H9 (cell line): ENCODE data around the gene INSYN2A. TPM values are rescaled to one million over a fixed set of nuclear protein-coding genes. Genes with fewer than 3 reads are reported as not detected.
A peak's percentile ranks its signal among the peaks of the same experiment; 100 is the strongest.

Source experiments
- DNase-seq: peaks from one replicate; pipeline ENCODE4 v3.0.0-alpha.2; 2017
- H2AFZ ChIP-seq: one replicate; pipeline ENCODE4 v1.6.1; 2013; ENCODE audit warnings: mild to moderate bottlenecking, low read length, control low read depth, moderate library complexity
- H2AK5ac ChIP-seq: 2 replicates; pipeline ENCODE4 v1.6.1; 2013; ENCODE audit warnings: low read length, control low read depth, mixed read lengths; ENCODE audit not compliant: insufficient read length
- H2BK120ac ChIP-seq: one replicate; pipeline ENCODE4 v1.6.1; 2013; ENCODE audit warnings: low read depth, mild to moderate bottlenecking, low read length, control low read depth, inconsistent platforms; ENCODE audit not compliant: poor library complexity, severe bottlenecking
- H2BK12ac ChIP-seq: 2 replicates; pipeline ENCODE4 v1.6.1; 2013; ENCODE audit warnings: low read length, control low read depth, mixed read lengths, low read depth; ENCODE audit not compliant: insufficient read length
- H2BK15ac ChIP-seq: 2 replicates; pipeline ENCODE4 v1.6.1; 2013; ENCODE audit warnings: low read depth, low read length, control low read depth
- H2BK20ac ChIP-seq: one replicate; pipeline ENCODE4 v1.6.1; 2013; ENCODE audit warnings: low read depth, mild to moderate bottlenecking, low read length, control low read depth, inconsistent platforms; ENCODE audit not compliant: poor library complexity, severe bottlenecking
- H2BK5ac ChIP-seq: 2 replicates; pipeline ENCODE4 v1.6.1; 2013; ENCODE audit warnings: low read length, control low read depth, mixed read lengths; ENCODE audit not compliant: insufficient read length
- H3K14ac ChIP-seq: 2 replicates; pipeline ENCODE4 v1.6.1; 2013; ENCODE audit warnings: low read length, control low read depth; ENCODE audit not compliant: insufficient read depth
- H3K18ac ChIP-seq: 2 replicates; pipeline ENCODE4 v1.6.1; 2013; ENCODE audit warnings: low read depth, mild to moderate bottlenecking, mixed read lengths, low read length, control low read depth; ENCODE audit not compliant: insufficient read length
- H3K23ac ChIP-seq: 2 replicates; pipeline ENCODE4 v1.6.1; 2013; ENCODE audit warnings: low read length, control low read depth, mixed read lengths, low read depth; ENCODE audit not compliant: insufficient read length
- H3K23me2 ChIP-seq: 2 replicates; pipeline ENCODE4 v1.6.1; 2013; ENCODE audit warnings: low read depth, mild to moderate bottlenecking, mixed read lengths, low read length, control low read depth; ENCODE audit not compliant: insufficient read length, poor library complexity, severe bottlenecking
- H3K27ac ChIP-seq: 2 replicates; pipeline ENCODE4 v1.5.1; 2013; ENCODE audit warnings: low read length, control low read depth, mixed read lengths, low read depth; ENCODE audit not compliant: insufficient read length
- H3K27me3 ChIP-seq: 2 replicates; pipeline ENCODE4 v1.6.1; 2013; ENCODE audit warnings: low read length, control low read depth, inconsistent platforms; ENCODE audit not compliant: insufficient read depth
- H3K4ac ChIP-seq: 2 replicates; pipeline ENCODE4 v1.6.1; 2013; ENCODE audit warnings: low read depth, mild to moderate bottlenecking, control low read depth, inconsistent platforms, low read length, moderate library complexity
- H3K4me1 ChIP-seq: 2 replicates; pipeline ENCODE4 v1.6.1; 2013; ENCODE audit warnings: low read length, control low read depth, inconsistent platforms; ENCODE audit not compliant: insufficient read depth
- H3K4me2 ChIP-seq: 2 replicates; pipeline ENCODE4 v1.6.1; 2013; ENCODE audit warnings: low read length, control low read depth, mixed read lengths; ENCODE audit not compliant: insufficient read length, insufficient read depth
- H3K56ac ChIP-seq: 2 replicates; pipeline ENCODE4 v1.6.1; 2013; ENCODE audit warnings: low read depth, mild to moderate bottlenecking, mixed read lengths, low read length, control low read depth; ENCODE audit not compliant: insufficient read length
- H3K79me1 ChIP-seq: 2 replicates; pipeline ENCODE4 v1.6.1; 2013; ENCODE audit warnings: low read depth, mild to moderate bottlenecking, moderate library complexity, low read length, control low read depth, inconsistent platforms; ENCODE audit not compliant: insufficient read depth, poor library complexity, severe bottlenecking
- H3K79me2 ChIP-seq: 2 replicates; pipeline ENCODE4 v1.6.1; 2013; ENCODE audit warnings: low read length, control low read depth, inconsistent platforms; ENCODE audit not compliant: insufficient read depth
- H3K9ac ChIP-seq: 2 replicates; pipeline ENCODE4 v1.6.1; 2013; ENCODE audit warnings: low read length, control low read depth, mixed read lengths; ENCODE audit not compliant: insufficient read length; ENCODE audit errors: extremely low read depth
- H3K9me3 ChIP-seq: one replicate; pipeline ENCODE4 v1.6.1; 2013; ENCODE audit warnings: low read depth, low read length, inconsistent platforms; ENCODE audit not compliant: control insufficient read depth
- H3T11ph ChIP-seq: one replicate; pipeline ENCODE4 v1.6.1; 2013; ENCODE audit warnings: mild to moderate bottlenecking, low read length, control low read depth, inconsistent platforms
- H4K20me1 ChIP-seq: one replicate; pipeline ENCODE4 v1.6.1; 2013; ENCODE audit not compliant: control insufficient read depth, insufficient read length, insufficient read depth
- H4K5ac ChIP-seq: 2 replicates; pipeline ENCODE4 v1.6.1; 2013; ENCODE audit warnings: low read depth, mild to moderate bottlenecking, mixed read lengths, low read length, control low read depth; ENCODE audit not compliant: insufficient read length
- H4K8ac ChIP-seq: replicated peaks from 2 replicates; pipeline ENCODE4 v1.6.1; 2013; ENCODE audit warnings: low read length, control low read depth, mixed read lengths, low read depth; ENCODE audit not compliant: insufficient read length
- H4K91ac ChIP-seq: 2 replicates; pipeline ENCODE4 v1.6.1; 2013; ENCODE audit warnings: low read depth, mild to moderate bottlenecking, moderate library complexity, mixed read lengths, low read length, control low read depth; ENCODE audit not compliant: insufficient read length
- H3K27ac Mint-ChIP-seq, 3 experiments: 2 replicates in 2 of 3; 3 replicates in 1 of 3; pipeline ENCODE4 v1.8.0; 2020 to 2021; ENCODE audit warnings: mixed read lengths in 3 of 3, mild to moderate bottlenecking in 1 of 3, moderate library complexity in 1 of 3
- H3K27me3 Mint-ChIP-seq: 2 replicates; pipeline ENCODE4 v1.8.0; 2021; ENCODE audit warnings: low read depth, mild to moderate bottlenecking, moderate library complexity, mixed read lengths
- H3K36me3 Mint-ChIP-seq, 3 experiments: 2 replicates in 2 of 3; 3 replicates in 1 of 3; pipeline ENCODE4 v1.8.0; 2020 to 2021; ENCODE audit warnings: low read depth in 3 of 3, mixed read lengths in 3 of 3; ENCODE audit not compliant: insufficient read depth in 1 of 3
- H3K4me1 Mint-ChIP-seq, 2 experiments: 2 replicates each; pipeline ENCODE4 v1.8.0; 2020; ENCODE audit warnings: mixed read lengths in 2 of 2
- H3K4me3 Mint-ChIP-seq, 2 experiments: 2 replicates in 1 of 2; 3 replicates in 1 of 2; pipeline ENCODE4 v1.8.0; 2020 to 2021; ENCODE audit warnings: mild to moderate bottlenecking in 2 of 2, mixed read lengths in 2 of 2, moderate library complexity in 1 of 2
- H3K9me3 Mint-ChIP-seq, 2 experiments: 2 replicates in 1 of 2; 3 replicates in 1 of 2; pipeline ENCODE4 v1.8.0; 2020; ENCODE audit warnings: mild to moderate bottlenecking in 2 of 2, mixed read lengths in 2 of 2, moderate library complexity in 1 of 2
- WGBS: extraction: QIAGEN DNeasy Blood & Tissue Kit; methylation state at CpG from one replicate; pipeline ENCODE4 v1.1.7; 2013; ENCODE audit warnings: missing lambda C conversion rate, low lambda C conversion rate, mixed read lengths; ENCODE audit not compliant: insufficient read length; ENCODE audit errors: extremely low coverage; 5-methylcytosine and 5-hydroxymethylcytosine counted together
- total RNA-seq: library from RNA; stranded (reverse); gene quantifications from 2 replicates; pipeline ENCODE4 v1.2.1, GENCODE V29; 2021
- TF ChIP-seq, protein P1 (sequence below): fragments of 200-600 bp; sonication (generic); conservative IDR thresholded peaks from 3 replicates; pipeline ENCODE4 v1.8.0; 2021; ENCODE audit warnings: antibody characterized with exemption, mild to moderate bottlenecking

Gene INSYN2A
- total RNA-seq, 1 experiment from 2014 or later = 0.09 TPM

DNA sequence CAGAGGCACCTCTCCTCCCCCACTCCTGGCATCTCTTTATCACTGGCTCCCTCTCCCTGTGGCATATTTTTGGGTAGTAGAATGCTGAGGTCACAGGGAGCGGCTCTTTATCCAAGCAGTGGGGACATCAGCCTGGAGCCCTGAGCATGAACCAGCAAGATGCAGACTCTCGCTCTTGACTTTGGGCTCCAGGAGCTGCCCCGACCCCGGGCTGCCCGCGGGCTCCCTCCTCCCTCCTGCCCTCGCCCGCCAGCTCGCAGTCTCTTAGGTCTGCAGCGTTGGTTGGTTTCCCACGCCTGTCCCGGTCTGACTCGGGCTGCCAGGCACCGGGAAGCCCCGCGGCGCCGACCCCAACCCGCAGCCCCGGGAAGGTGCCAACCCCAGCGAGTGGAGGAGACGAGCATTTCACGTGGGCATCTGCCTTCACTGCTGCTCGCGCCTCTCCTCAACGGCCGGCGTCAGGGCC is 1.3 kb downstream of the INSYN2A start:
- H3K14ac ChIP-seq = no peak overlapping the region; the same call in 1 of the 2 replicates
- no peak overlapping the region for H4K91ac ChIP-seq
- H3K4me3 Mint-ChIP-seq = peak overlapping the region; percentile 58 to 77
- no peak overlapping the region for H2AK5ac ChIP-seq
- H3K27ac Mint-ChIP-seq = no peak overlapping the region
- H2BK12ac ChIP-seq = no peak overlapping the region
- H4K20me1 ChIP-seq = peaks cover 3% of the 10 kb centered on the region
- no peaks in the 10 kb centered on the region for H3K36me3 Mint-ChIP-seq
- no CpG with 5 or more reads among the region's 28 CpGs for WGBS
- peaks cover 40% of the 10 kb centered on the region for H3K27me3 Mint-ChIP-seq
- no peak overlapping the region for H3T11ph ChIP-seq
- no peak overlapping the region for H4K8ac ChIP-seq
- H4K5ac ChIP-seq = no peak overlapping the region
- H2BK5ac ChIP-seq = no peak overlapping the region
- DNase-seq = peak; percentile 56
- no peak overlapping the region for H2AFZ ChIP-seq
- no peak overlapping the region for H2BK15ac ChIP-seq
- H3K56ac ChIP-seq = no peak overlapping the region
- H3K4me1 Mint-ChIP-seq = peaks cover 13% of the 10 kb centered on the region in 2 experiments
- TF ChIP-seq, protein P1, sequence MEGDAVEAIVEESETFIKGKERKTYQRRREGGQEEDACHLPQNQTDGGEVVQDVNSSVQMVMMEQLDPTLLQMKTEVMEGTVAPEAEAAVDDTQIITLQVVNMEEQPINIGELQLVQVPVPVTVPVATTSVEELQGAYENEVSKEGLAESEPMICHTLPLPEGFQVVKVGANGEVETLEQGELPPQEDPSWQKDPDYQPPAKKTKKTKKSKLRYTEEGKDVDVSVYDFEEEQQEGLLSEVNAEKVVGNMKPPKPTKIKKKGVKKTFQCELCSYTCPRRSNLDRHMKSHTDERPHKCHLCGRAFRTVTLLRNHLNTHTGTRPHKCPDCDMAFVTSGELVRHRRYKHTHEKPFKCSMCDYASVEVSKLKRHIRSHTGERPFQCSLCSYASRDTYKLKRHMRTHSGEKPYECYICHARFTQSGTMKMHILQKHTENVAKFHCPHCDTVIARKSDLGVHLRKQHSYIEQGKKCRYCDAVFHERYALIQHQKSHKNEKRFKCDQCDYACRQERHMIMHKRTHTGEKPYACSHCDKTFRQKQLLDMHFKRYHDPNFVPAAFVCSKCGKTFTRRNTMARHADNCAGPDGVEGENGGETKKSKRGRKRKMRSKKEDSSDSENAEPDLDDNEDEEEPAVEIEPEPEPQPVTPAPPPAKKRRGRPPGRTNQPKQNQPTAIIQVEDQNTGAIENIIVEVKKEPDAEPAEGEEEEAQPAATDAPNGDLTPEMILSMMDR = no peak
- no peaks in the 10 kb centered on the region for H3K9me3 Mint-ChIP-seq
- peaks cover 18% of the 10 kb centered on the region for H3K23me2 ChIP-seq
- H3K4me2 ChIP-seq = peak overlapping the region; percentile 55
- H3K79me1 ChIP-seq = no peaks in the 10 kb centered on the region
- no peak overlapping the region for H2BK120ac ChIP-seq
- no peak overlapping the region for H3K18ac ChIP-seq
- H2BK20ac ChIP-seq = no peak overlapping the region
- peaks cover 3% of the 10 kb centered on the region; the same call in 1 of the 2 replicates for H3K27me3 ChIP-seq
- H3K79me2 ChIP-seq = no peaks in the 10 kb centered on the region
- no peaks in the 10 kb centered on the region for H3K9me3 ChIP-seq
- peaks cover 2% of the 10 kb centered on the region; the same call in 1 of the 2 replicates for H3K4me1 ChIP-seq
- H3K23ac ChIP-seq = no peak overlapping the region
- H3K27ac ChIP-seq = no peak overlapping the region
- H3K9ac ChIP-seq = no peak overlapping the region
- H3K4ac ChIP-seq = no peak overlapping the region
